ENCODE results near the gene THEM5. TPM values are rescaled to one million over a fixed set of nuclear protein-coding genes. Genes with fewer than 3 reads are reported as not detected.

Gene THEM5
- total RNA-seq, 5 donors from 2014 or later (not counting 1 experiment from before 2014, with no cell fraction given) = not detected

DNA sequence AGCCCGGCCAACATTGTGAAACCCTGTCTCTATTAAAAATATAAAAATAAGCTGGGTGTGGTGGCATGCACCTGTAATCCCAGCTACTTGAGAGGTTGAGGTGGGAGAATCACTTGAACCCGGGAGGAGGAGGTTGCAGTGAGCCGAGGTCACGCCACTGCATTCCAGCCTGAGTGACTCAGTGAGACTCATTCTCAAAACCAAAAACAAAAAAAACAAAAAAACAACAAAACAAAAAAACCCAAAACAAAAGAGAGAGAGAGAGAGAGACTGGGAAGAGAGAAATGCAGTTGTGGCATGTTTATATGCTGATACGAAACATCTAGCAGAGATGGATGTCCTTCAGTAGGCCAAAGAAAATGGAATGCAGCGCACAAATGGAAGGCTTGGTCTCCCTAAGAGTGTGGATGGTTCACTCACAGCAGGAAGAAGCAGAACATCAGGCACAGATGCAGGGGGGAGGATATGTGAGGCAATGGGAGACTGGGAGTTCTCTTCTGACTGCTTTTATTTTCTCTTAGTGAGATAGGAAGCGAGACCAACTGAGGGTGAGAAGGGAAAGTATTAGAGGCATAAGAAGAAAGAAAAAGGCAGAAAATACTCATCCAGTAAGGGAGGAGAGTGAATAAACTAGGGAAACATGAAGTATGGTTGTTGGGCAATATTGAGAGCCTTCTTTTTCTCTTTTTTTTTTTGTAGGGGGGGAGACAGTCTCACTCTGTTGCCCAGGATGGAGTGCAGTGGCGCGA is 39.8 kb upstream of the THEM5 start:
- no peaks in the 10 kb centered on the region for H3K9me3 ChIP-seq
- Mint-ChIP-seq H3K4me1 (peaks cover 67 to 78% (median 71%) of the 10 kb centered on the region in 3 donors), H3K4me3 (no peak overlapping the region), H3K27me3 (no peaks in the 10 kb centered on the region), H3K27ac (peak overlapping the region; percentile 65 to 80), H3K9me3 (no peaks in the 10 kb centered on the region), H3K36me3 (peaks cover 62% of the 10 kb centered on the region)
- POLR2A ChIA-PET = no interaction called here
- WGBS (ENCODE audit: insufficient coverage) = 97% methylated on average over 3 of the region's 9 CpGs
- no peaks in the 10 kb centered on the region for H3K27me3 ChIP-seq (replicated peaks in 1 of 2; ENCODE audit: control insufficient read depth in 2 of 2, extremely low read depth in 1 of 2, insufficient read depth in 2 of 2, low read length in 1 of 2)
- peaks cover 21 to 28% of the 10 kb centered on the region in 2 experiments for H3K4me1 ChIP-seq (ENCODE audit: control insufficient read depth in 1 of 2, extremely low read depth in 1 of 2, insufficient read depth in 2 of 2, low read length in 2 of 2)
- DNase-seq (no peak), ATAC-seq (replicated peaks in 1 of 4) (no peak)
- no peak overlapping the region for H3K4me3 ChIP-seq (ENCODE audit: control insufficient read depth in 1 of 2, extremely low read depth in 1 of 2, low read length in 1 of 2)
- CTCF ChIA-PET = interaction anchor here in 1 of 2 donors (0.6 kb wide), 1 partner anchor 130 kb away, joined by 3 read pairs; no protein-coding TSS in a partner anchor
- peaks cover 2 to 48% of the 10 kb centered on the region in 2 donors for H3K36me3 ChIP-seq (ENCODE audit: control insufficient read depth in 2 of 2, extremely low read depth in 1 of 2, insufficient read depth in 1 of 2, low read length in 1 of 2)
- no peak overlapping the region for H3K27ac ChIP-seq (ENCODE audit: low read length)

DNA sequence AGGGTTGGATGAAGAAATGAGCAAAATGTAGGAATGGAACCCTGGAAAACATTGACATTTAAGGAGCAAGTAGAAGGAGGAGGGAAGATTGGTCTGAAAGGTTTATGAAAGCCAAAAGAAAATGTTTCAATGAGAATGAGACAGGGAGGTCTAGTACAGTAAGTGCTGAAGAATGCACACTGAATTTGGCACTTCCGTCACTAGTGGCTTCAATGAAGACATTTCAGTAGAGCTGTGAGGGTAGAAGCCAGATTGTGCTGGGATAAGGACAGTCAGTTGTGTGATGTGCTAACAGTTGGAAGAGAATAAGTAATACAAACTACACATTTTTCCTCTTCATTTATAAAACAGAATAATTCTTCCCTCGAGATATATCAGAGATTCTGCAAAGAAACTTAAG is 38.7 kb upstream of the THEM5 start:
- ChIA-PET POLR2A (interaction anchor here in 1 of 2 donors (0.5 kb wide), 1 partner anchor 104 kb away, joined by 8 read pairs; no protein-coding TSS in a partner anchor), CTCF (no interaction called here)
- ATAC-seq (replicated peaks in 1 of 4) (peak in 1 of 4 experiments; percentile 46), DNase-seq (no peak)
- Histone ChIP-seq H3K4me1 (ENCODE audit: control insufficient read depth in 1 of 2, extremely low read depth in 1 of 2, insufficient read depth in 2 of 2, low read length in 2 of 2) (peaks cover 10 to 23% of the 10 kb centered on the region in 2 experiments), H3K36me3 (ENCODE audit: control insufficient read depth in 2 of 2, extremely low read depth in 1 of 2, insufficient read depth in 1 of 2, low read length in 1 of 2) (peaks cover 2 to 55% of the 10 kb centered on the region in 2 donors), H3K27me3 (replicated peaks in 1 of 2; ENCODE audit: control insufficient read depth in 2 of 2, extremely low read depth in 1 of 2, insufficient read depth in 2 of 2, low read length in 1 of 2) (no peaks in the 10 kb centered on the region), H3K9me3 (no peaks in the 10 kb centered on the region), H3K4me3 (ENCODE audit: control insufficient read depth in 1 of 2, extremely low read depth in 1 of 2, low read length in 1 of 2) (no peak overlapping the region), H3K27ac (ENCODE audit: low read length) (peak overlapping the region; percentile 55)
- Mint-ChIP-seq H3K9me3 (no peaks in the 10 kb centered on the region), H3K27me3 (no peaks in the 10 kb centered on the region), H3K27ac (peak overlapping the region; percentile 82 to 88), H3K4me3 (no peak overlapping the region), H3K4me1 (peaks cover 55 to 66% (median 60%) of the 10 kb centered on the region in 3 donors), H3K36me3 (peaks cover 69% of the 10 kb centered on the region)
- no CpG with 5 or more reads among the region's 2 CpGs for WGBS (ENCODE audit: insufficient coverage)

GRCh38 chr1:151891512-151891911 is 38.0 kb upstream of the THEM5 start:
- H3K9me3 Mint-ChIP-seq = no peaks in the 10 kb centered on the region
- peak overlapping the region in 1 of 3 donors; percentile 23 for H3K4me3 Mint-ChIP-seq
- peak; percentile 55 to 61 (median 60) for ATAC-seq (replicated peaks in 1 of 4)
- no peaks in the 10 kb centered on the region for H3K27me3 ChIP-seq (replicated peaks in 1 of 2; ENCODE audit: control insufficient read depth in 2 of 2, extremely low read depth in 1 of 2, insufficient read depth in 2 of 2, low read length in 1 of 2)
- H3K36me3 ChIP-seq (ENCODE audit: control insufficient read depth in 2 of 2, extremely low read depth in 1 of 2, insufficient read depth in 1 of 2, low read length in 1 of 2) = peaks cover 2 to 58% of the 10 kb centered on the region in 2 donors
- peaks cover 48 to 59% (median 53%) of the 10 kb centered on the region in 3 donors for H3K4me1 Mint-ChIP-seq
- H3K27ac Mint-ChIP-seq = peak overlapping the region; percentile 82 to 88
- H3K27me3 Mint-ChIP-seq = no peaks in the 10 kb centered on the region
- H3K9me3 ChIP-seq = no peaks in the 10 kb centered on the region
- ChIA-PET POLR2A (no interaction called here), CTCF (interaction anchor here (0.6 to 1.6 kb wide), 3 partner anchors 49 to 109 kb away, joined by 3 to 7 read pairs (median 4); no protein-coding TSS in a partner anchor)
- WGBS (ENCODE audit: insufficient coverage) = 51% methylated on average over 3 of the region's 3 CpGs
- H3K4me3 ChIP-seq (ENCODE audit: control insufficient read depth in 1 of 2, extremely low read depth in 1 of 2, low read length in 1 of 2) = no peak overlapping the region
- no peak for DNase-seq
- H3K27ac ChIP-seq (ENCODE audit: low read length) = peak overlapping the region; percentile 55
- peaks cover 70% of the 10 kb centered on the region for H3K36me3 Mint-ChIP-seq
- H3K4me1 ChIP-seq (ENCODE audit: control insufficient read depth in 1 of 2, extremely low read depth in 1 of 2, insufficient read depth in 2 of 2, low read length in 2 of 2) = peaks cover 5 to 18% of the 10 kb centered on the region in 2 experiments

GRCh38 chr1:151888972-151889570 is 35.6 kb upstream of the THEM5 start:
- DNase-seq (peak in 1 of 35 experiments; percentile 60), ATAC-seq (replicated peaks in 1 of 4) (peak in 3 of 4 experiments; percentile 51 to 62 (median 55))
- Histone ChIP-seq H3K36me3 (ENCODE audit: control insufficient read depth in 2 of 2, extremely low read depth in 1 of 2, insufficient read depth in 1 of 2, low read length in 1 of 2) (peaks cover 2 to 52% of the 10 kb centered on the region in 2 donors), H3K4me1 (ENCODE audit: control insufficient read depth in 1 of 2, extremely low read depth in 1 of 2, insufficient read depth in 2 of 2, low read length in 2 of 2) (peaks cover 5 to 15% of the 10 kb centered on the region in 2 experiments), H3K9me3 (no peaks in the 10 kb centered on the region), H3K4me3 (ENCODE audit: control insufficient read depth in 1 of 2, extremely low read depth in 1 of 2, low read length in 1 of 2) (no peak overlapping the region), H3K27me3 (replicated peaks in 1 of 2; ENCODE audit: control insufficient read depth in 2 of 2, extremely low read depth in 1 of 2, insufficient read depth in 2 of 2, low read length in 1 of 2) (no peaks in the 10 kb centered on the region), H3K27ac (ENCODE audit: low read length) (no peak overlapping the region)
- Mint-ChIP-seq H3K4me3 (no peak overlapping the region), H3K27me3 (no peaks in the 10 kb centered on the region), H3K4me1 (peaks cover 29 to 38% (median 36%) of the 10 kb centered on the region in 3 donors), H3K9me3 (no peaks in the 10 kb centered on the region), H3K36me3 (peaks cover 57% of the 10 kb centered on the region), H3K27ac (peak overlapping the region; percentile 17 to 73)
- ChIA-PET CTCF (interaction anchor here (0.6 to 2.9 kb wide), 3 partner anchors 40 to 112 kb away, joined by 3 to 20 read pairs (median 3); no protein-coding TSS in a partner anchor), POLR2A (no interaction called here)
- WGBS (ENCODE audit: insufficient coverage) = no CpG with 5 or more reads among the region's 2 CpGs

DNA sequence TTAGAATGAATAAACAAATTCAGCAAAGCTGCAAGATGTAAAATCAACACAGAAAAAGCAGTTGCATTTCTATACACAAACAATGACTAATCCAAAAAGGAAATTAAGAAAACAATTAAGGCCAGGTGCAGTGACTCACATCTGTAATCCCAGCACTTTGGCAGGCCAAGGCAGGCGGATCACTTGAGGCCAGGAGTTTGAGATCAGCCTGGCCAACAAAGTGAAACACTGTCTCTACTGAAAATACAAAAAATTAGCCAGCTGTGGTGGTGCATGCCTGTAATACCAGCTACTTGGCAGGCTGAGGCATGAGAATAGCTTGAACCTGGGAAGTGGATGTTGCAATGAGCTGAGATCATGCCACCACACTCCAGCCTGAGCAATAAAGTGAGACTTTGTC is 33.5 kb upstream of the THEM5 start:
- Histone ChIP-seq H3K9me3 (no peaks in the 10 kb centered on the region), H3K36me3 (ENCODE audit: control insufficient read depth in 2 of 2, extremely low read depth in 1 of 2, insufficient read depth in 1 of 2, low read length in 1 of 2) (peaks cover 0 to 32% of the 10 kb centered on the region in 2 donors), H3K27me3 (replicated peaks in 1 of 2; ENCODE audit: control insufficient read depth in 2 of 2, extremely low read depth in 1 of 2, insufficient read depth in 2 of 2, low read length in 1 of 2) (no peaks in the 10 kb centered on the region), H3K27ac (ENCODE audit: low read length) (no peak overlapping the region), H3K4me3 (ENCODE audit: control insufficient read depth in 1 of 2, extremely low read depth in 1 of 2, low read length in 1 of 2) (no peak overlapping the region), H3K4me1 (ENCODE audit: control insufficient read depth in 1 of 2, extremely low read depth in 1 of 2, insufficient read depth in 2 of 2, low read length in 2 of 2) (peaks cover 5 to 11% of the 10 kb centered on the region in 2 experiments)
- H3K4me1 Mint-ChIP-seq = peaks cover 22 to 24% (median 24%) of the 10 kb centered on the region in 3 donors
- WGBS (ENCODE audit: insufficient coverage) = 100% methylated on average over 1 of the region's 1 CpG
- peaks cover 47% of the 10 kb centered on the region for H3K36me3 Mint-ChIP-seq
- ATAC-seq (replicated peaks in 1 of 4) (no peak), DNase-seq (no peak)
- no peaks in the 10 kb centered on the region for H3K9me3 Mint-ChIP-seq
- ChIA-PET POLR2A (no interaction called here), CTCF (interaction anchor here in 1 of 2 donors (0.9 to 2.9 kb wide), 4 partner anchors 11 to 114 kb away, joined by 3 to 20 read pairs (median 6); no protein-coding TSS in a partner anchor)
- no peaks in the 10 kb centered on the region for H3K27me3 Mint-ChIP-seq
- H3K27ac Mint-ChIP-seq = no peak overlapping the region
- H3K4me3 Mint-ChIP-seq = no peak overlapping the region

GRCh38 chr1:151885479-151885878 is 32.0 kb upstream of the THEM5 start:
- ATAC-seq (replicated peaks in 1 of 4) (no peak), DNase-seq (no peak)
- peaks cover 6 to 8% (median 8%) of the 10 kb centered on the region in 3 donors for H3K4me1 Mint-ChIP-seq
- no peaks in the 10 kb centered on the region for H3K9me3 Mint-ChIP-seq
- Histone ChIP-seq H3K4me1 (ENCODE audit: control insufficient read depth in 1 of 2, extremely low read depth in 1 of 2, insufficient read depth in 2 of 2, low read length in 2 of 2) (no peaks in the 10 kb centered on the region), H3K27ac (ENCODE audit: low read length) (no peak overlapping the region), H3K27me3 (replicated peaks in 1 of 2; ENCODE audit: control insufficient read depth in 2 of 2, extremely low read depth in 1 of 2, insufficient read depth in 2 of 2, low read length in 1 of 2) (no peaks in the 10 kb centered on the region), H3K4me3 (ENCODE audit: control insufficient read depth in 1 of 2, extremely low read depth in 1 of 2, low read length in 1 of 2) (no peak overlapping the region), H3K9me3 (no peaks in the 10 kb centered on the region), H3K36me3 (ENCODE audit: control insufficient read depth in 2 of 2, extremely low read depth in 1 of 2, insufficient read depth in 1 of 2, low read length in 1 of 2) (peaks cover 0 to 24% of the 10 kb centered on the region in 2 donors)
- ChIA-PET POLR2A (no interaction called here), CTCF (no interaction called here)
- peaks cover 43% of the 10 kb centered on the region for H3K36me3 Mint-ChIP-seq
- H3K27ac Mint-ChIP-seq = no peak overlapping the region
- H3K27me3 Mint-ChIP-seq = no peaks in the 10 kb centered on the region
- 100% methylated on average over 1 of the region's 1 CpG for WGBS (ENCODE audit: insufficient coverage)
- no peak overlapping the region for H3K4me3 Mint-ChIP-seq

Measured in T-cell (primary cell).